IPS-15b (cell line): ENCODE results near the gene SLC9A3.

Experiments
- H3K27me3 ChIP-seq: one replicate; pipeline ENCODE4 v1.6.1; 2013; ENCODE audit warnings: low read length; ENCODE audit not compliant: control insufficient read depth, insufficient read depth
- H3K36me3 ChIP-seq: one replicate; pipeline ENCODE4 v1.6.1; 2013; ENCODE audit warnings: low read length; ENCODE audit not compliant: control insufficient read depth, insufficient read depth
- H3K4me1 ChIP-seq: one replicate; pipeline ENCODE4 v1.6.1; 2013; ENCODE audit warnings: mild to moderate bottlenecking, low read length; ENCODE audit not compliant: control insufficient read depth, insufficient read depth
- H3K4me3 ChIP-seq: one replicate; pipeline ENCODE4 v1.5.1; 2013; ENCODE audit warnings: low read depth, low read length
- H3K9ac ChIP-seq: one replicate; pipeline ENCODE4 v1.6.1; 2013; ENCODE audit warnings: low read depth, mild to moderate bottlenecking, low read length
- H3K9me3 ChIP-seq: one replicate; pipeline ENCODE4 v1.6.1; 2013; ENCODE audit warnings: mild to moderate bottlenecking, low read length; ENCODE audit not compliant: control insufficient read depth, insufficient read depth

Gene SLC9A3

DNA sequence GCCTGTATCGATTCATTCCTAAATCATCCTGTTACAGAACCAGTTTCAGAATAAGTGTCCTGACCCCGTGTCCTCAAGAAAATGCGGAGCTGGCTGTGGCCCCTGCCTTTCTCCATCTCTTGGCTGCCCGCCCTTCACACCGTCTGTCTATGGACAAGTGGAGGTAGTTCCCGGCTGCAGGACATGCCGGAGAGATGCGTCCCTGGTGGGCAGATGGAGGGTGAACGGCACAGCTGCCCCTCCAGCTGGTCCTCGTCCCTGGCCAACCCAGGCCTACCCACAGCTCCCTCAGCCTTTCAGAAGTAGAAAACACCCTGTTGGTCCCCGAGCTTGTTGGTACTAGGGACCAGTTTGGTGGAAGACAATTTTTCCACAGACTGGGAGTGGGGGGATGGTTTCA lies 96.0 kb downstream of the SLC9A3 start:
- peaks cover 2% of the 10 kb centered on the region for H3K4me1 ChIP-seq
- no peaks in the 10 kb centered on the region for H3K27me3 ChIP-seq
- H3K4me3 ChIP-seq, result no peak overlapping the region
- peaks cover 2% of the 10 kb centered on the region for H3K36me3 ChIP-seq
- no peaks in the 10 kb centered on the region for H3K9me3 ChIP-seq
- no peak overlapping the region for H3K9ac ChIP-seq

GRCh38 chr5:427415-428087 lies 96.7 kb downstream of the SLC9A3 start:
- no peaks in the 10 kb centered on the region for H3K9me3 ChIP-seq
- no peak overlapping the region for H3K9ac ChIP-seq
- peaks cover 2% of the 10 kb centered on the region for H3K36me3 ChIP-seq
- H3K27me3 ChIP-seq, result no peaks in the 10 kb centered on the region
- peaks cover 2% of the 10 kb centered on the region for H3K4me1 ChIP-seq
- no peak overlapping the region for H3K4me3 ChIP-seq

DNA sequence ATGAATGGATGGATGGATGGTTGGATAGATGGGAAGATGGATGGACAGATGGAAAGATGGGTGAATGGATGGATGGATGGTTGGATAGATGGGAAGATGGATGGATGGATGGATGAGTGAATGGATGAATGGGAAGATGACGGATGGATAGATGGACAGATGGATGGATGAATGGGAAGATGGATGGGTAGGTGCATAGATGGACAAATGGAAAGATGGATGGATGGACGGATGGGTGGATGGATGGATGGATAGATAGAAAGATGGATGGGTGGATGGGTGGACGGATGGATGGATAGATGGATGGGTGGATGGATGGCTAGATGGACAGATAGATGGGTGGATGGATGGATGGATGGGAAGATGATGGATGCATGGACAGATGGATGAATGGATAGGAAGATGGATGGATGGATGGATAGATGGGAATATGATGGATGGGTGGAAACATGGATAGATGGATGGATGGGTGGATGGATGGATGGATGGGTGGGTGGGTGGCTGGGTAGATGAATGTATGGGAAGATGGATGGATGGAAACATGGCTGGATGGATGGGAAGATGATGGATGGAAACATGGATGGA lies 97.8 kb downstream of the SLC9A3 start:
- Histone ChIP-seq H3K9me3 (no peaks in the 10 kb centered on the region), H3K27me3 (no peaks in the 10 kb centered on the region), H3K36me3 (peaks cover 2% of the 10 kb centered on the region), H3K9ac (no peak overlapping the region), H3K4me1 (peaks cover 2% of the 10 kb centered on the region), H3K4me3 (no peak overlapping the region)

DNA sequence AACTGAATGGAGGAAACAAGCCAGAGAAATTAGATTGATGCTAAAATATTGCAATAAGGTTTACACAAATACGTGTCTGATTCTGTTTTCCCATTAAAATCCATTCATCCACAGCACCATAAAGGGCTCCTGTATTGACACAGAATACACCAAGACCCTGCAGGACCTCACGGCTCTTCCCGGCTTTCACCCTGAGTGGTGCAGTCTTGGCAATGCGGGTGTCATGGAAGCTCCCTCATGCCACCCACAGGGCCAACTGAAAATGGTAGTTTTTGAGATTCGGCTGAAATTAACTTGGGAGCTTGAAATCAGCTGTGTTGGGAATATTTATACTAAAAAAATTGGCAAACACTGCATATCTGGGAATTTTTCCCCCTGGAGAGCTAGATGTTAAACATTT lies 98.5 kb downstream of the SLC9A3 start:
- no peaks in the 10 kb centered on the region for H3K9me3 ChIP-seq
- peaks cover 2% of the 10 kb centered on the region for H3K36me3 ChIP-seq
- H3K27me3 ChIP-seq, result no peaks in the 10 kb centered on the region
- no peak overlapping the region for H3K9ac ChIP-seq
- no peak overlapping the region for H3K4me3 ChIP-seq
- H3K4me1 ChIP-seq, result no peaks in the 10 kb centered on the region

DNA sequence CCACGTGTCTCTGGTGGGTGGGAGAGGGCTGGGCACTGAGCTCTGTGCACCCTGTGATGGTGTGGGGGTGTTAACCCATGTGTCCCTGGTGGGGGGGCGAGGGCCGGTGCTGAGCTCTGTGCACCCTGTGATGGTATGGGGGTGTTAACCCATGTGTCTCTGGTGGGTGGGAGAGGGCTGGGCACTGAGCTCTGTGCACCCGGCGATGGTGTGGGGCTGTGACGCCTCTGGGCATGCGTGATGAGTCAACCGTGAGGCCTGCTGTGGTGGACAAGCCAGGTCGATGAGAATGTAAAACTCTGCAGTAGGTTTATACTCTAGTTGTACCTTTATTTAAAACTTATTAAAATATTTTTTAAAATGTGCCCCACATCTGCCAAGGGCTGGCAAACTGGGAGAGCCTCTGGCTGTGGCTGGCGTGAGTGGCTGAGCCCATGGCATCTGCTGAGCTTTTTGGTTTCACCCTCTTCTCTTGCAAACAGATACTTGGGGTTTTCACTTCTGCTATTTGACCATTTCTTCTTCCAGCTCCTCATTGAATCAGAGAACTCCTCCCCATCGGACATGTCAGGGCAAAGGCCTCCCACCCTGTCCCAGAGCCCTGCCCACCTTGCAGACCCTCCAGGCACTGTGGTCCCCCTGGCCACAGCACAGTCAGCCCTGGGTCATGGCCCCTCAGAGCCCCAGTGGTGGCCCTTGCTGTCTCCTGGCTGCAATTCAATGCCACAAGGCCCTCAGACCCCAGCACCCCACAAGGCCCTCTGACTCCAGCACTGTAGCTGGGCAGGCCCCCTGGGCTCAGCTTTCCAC lies 99.7 kb downstream of the SLC9A3 start:
- H3K4me3 ChIP-seq, result no peak overlapping the region
- no peak overlapping the region for H3K9ac ChIP-seq
- H3K27me3 ChIP-seq, result no peaks in the 10 kb centered on the region
- no peaks in the 10 kb centered on the region for H3K4me1 ChIP-seq
- H3K9me3 ChIP-seq, result no peaks in the 10 kb centered on the region
- peaks cover 2% of the 10 kb centered on the region for H3K36me3 ChIP-seq

- Histone ChIP-seq H3K27me3 (no peaks in the 10 kb centered on the region), H3K4me3 (no peak overlapping the region), H3K36me3 (peaks cover 2% of the 10 kb centered on the region), H3K9me3 (no peaks in the 10 kb centered on the region), H3K9ac (no peak overlapping the region), H3K4me1 (no peaks in the 10 kb centered on the region)
Measured at GRCh38 chr5:423626-424261, 100.5 kb downstream of the SLC9A3 start.

- no peak overlapping the region for H3K4me3 ChIP-seq
- H3K36me3 ChIP-seq, result peaks cover 2% of the 10 kb centered on the region
- no peak overlapping the region for H3K9ac ChIP-seq
- H3K4me1 ChIP-seq, result no peaks in the 10 kb centered on the region
- H3K27me3 ChIP-seq, result no peaks in the 10 kb centered on the region
- H3K9me3 ChIP-seq, result no peaks in the 10 kb centered on the region
Measured at GRCh38 chr5:423233-423565, 101.0 kb downstream of the SLC9A3 start.

GRCh38 chr5:422323-423232 lies 101.7 kb downstream of the SLC9A3 start:
- H3K4me3 ChIP-seq, result no peak overlapping the region
- no peaks in the 10 kb centered on the region for H3K4me1 ChIP-seq
- no peaks in the 10 kb centered on the region for H3K9me3 ChIP-seq
- H3K36me3 ChIP-seq, result no peaks in the 10 kb centered on the region
- no peak overlapping the region for H3K9ac ChIP-seq
- H3K27me3 ChIP-seq, result no peaks in the 10 kb centered on the region

GRCh38 chr5:421901-422300 lies 102.3 kb downstream of the SLC9A3 start:
- Histone ChIP-seq H3K4me1 (no peaks in the 10 kb centered on the region), H3K27me3 (no peaks in the 10 kb centered on the region), H3K9me3 (no peaks in the 10 kb centered on the region), H3K4me3 (no peak overlapping the region), H3K9ac (no peak overlapping the region), H3K36me3 (no peaks in the 10 kb centered on the region)

DNA sequence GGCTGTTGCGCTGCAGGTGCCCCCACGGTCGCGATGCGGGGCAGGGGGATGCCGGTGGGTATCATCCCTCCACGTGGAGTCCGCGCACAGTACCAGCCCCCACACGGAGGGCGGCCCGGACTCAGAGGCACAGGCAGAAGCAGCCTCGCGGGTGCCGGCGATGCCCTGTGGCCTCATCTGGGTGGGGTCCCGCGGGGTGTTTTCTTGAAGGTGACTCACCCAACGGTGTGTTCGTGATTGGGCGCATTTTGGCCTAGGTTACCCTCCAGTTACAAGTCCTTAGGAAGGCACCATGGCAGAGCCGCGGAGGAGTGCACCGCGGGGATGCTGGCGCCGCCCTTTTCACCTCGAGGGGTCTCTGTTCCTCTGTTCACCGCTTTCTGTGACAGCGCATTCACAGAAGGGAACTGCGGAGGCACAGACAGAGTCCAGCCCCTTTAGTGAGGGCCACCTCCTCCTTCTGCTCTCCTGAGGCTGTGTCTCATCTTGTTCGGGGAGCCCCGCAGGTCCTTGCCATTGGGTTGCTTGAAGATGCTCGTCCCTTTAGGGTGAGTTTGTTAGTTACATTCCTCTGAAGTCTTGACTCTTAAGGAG lies 102.9 kb downstream of the SLC9A3 start:
- Histone ChIP-seq H3K4me1 (no peaks in the 10 kb centered on the region), H3K27me3 (no peaks in the 10 kb centered on the region), H3K9me3 (no peaks in the 10 kb centered on the region), H3K4me3 (no peak overlapping the region), H3K36me3 (no peaks in the 10 kb centered on the region), H3K9ac (no peak overlapping the region)
